Trophoblast cell (in vitro differentiated cells and primary cell): Measurements from ENCODE around the gene LPP.
"Not testable (repeated sequence)": the region's sequence is repeated elsewhere in the genome, so short reads cannot be mapped to it uniquely, and the experiment has no call there.

Experiments used
- DNase-seq, 2 donors: peaks; one replicate each; pipeline ENCODE4 v3.0.0-alpha.2; 2016
- H2AFZ ChIP-seq: 2 replicates; pipeline ENCODE4 v1.6.1; 2013; ENCODE audit warnings: low read length, moderate library complexity, mild to moderate bottlenecking; ENCODE audit not compliant: insufficient read depth, poor library complexity
- H2AK5ac ChIP-seq: 2 replicates; pipeline ENCODE4 v1.6.1; 2013; ENCODE audit warnings: mild to moderate bottlenecking, low read length
- H2BK120ac ChIP-seq: 2 replicates; pipeline ENCODE4 v1.6.1; 2013; ENCODE audit warnings: low read length, mild to moderate bottlenecking, moderate library complexity; ENCODE audit not compliant: insufficient read depth, poor library complexity
- H2BK12ac ChIP-seq: 2 replicates; pipeline ENCODE4 v1.6.1; 2013; ENCODE audit warnings: mild to moderate bottlenecking, low read length, moderate library complexity
- H2BK5ac ChIP-seq: 2 replicates; pipeline ENCODE4 v1.6.1; 2013; ENCODE audit warnings: low read length, low read depth, moderate library complexity, mild to moderate bottlenecking; ENCODE audit not compliant: poor library complexity
- H3K14ac ChIP-seq: 2 replicates; pipeline ENCODE4 v1.6.1; 2013; ENCODE audit warnings: mild to moderate bottlenecking, low read length
- H3K18ac ChIP-seq: 2 replicates; pipeline ENCODE4 v1.6.1; 2013; ENCODE audit warnings: mild to moderate bottlenecking, low read length
- H3K23ac ChIP-seq: 2 replicates; pipeline ENCODE4 v1.6.1; 2013; ENCODE audit warnings: low read length
- H3K27ac ChIP-seq: 2 replicates; pipeline ENCODE4 v1.5.1; 2013; ENCODE audit warnings: low read depth, mild to moderate bottlenecking, inconsistent platforms, low read length, moderate library complexity
- H3K27me3 ChIP-seq: 2 replicates; pipeline ENCODE4 v1.6.1; 2013; ENCODE audit warnings: inconsistent platforms, mild to moderate bottlenecking, low read length, moderate library complexity; ENCODE audit not compliant: insufficient read depth
- H3K36me3 ChIP-seq, 2 experiments: 1 replicate in 1 of 2; 2 replicates in 1 of 2; pipeline ENCODE4 v1.6.1; 2013; ENCODE audit warnings: low read length in 2 of 2, mild to moderate bottlenecking in 2 of 2, moderate library complexity in 1 of 2; ENCODE audit not compliant: insufficient read depth in 2 of 2, control insufficient read depth in 1 of 2
- H3K4ac ChIP-seq: 2 replicates; pipeline ENCODE4 v1.6.1; 2013; ENCODE audit warnings: low read depth, mild to moderate bottlenecking, low read length, moderate library complexity
- H3K4me1 ChIP-seq, 2 experiments: 1 replicate in 1 of 2; 2 replicates in 1 of 2; pipeline ENCODE4 v1.6.1; 2013; ENCODE audit warnings: low read length in 2 of 2, mild to moderate bottlenecking in 2 of 2, moderate library complexity in 1 of 2; ENCODE audit not compliant: insufficient read depth in 2 of 2, control insufficient read depth in 1 of 2
- H3K4me2 ChIP-seq: 2 replicates; pipeline ENCODE4 v1.6.1; 2013; ENCODE audit warnings: inconsistent platforms, mild to moderate bottlenecking, low read length, moderate library complexity
- H3K4me3 ChIP-seq: 2 replicates; pipeline ENCODE4 v1.5.1; 2013; ENCODE audit warnings: mild to moderate bottlenecking, low read depth, low read length, inconsistent platforms
- H3K79me1 ChIP-seq: one replicate; pipeline ENCODE4 v1.6.1; 2013; ENCODE audit warnings: low read length
- H3K79me2 ChIP-seq: 2 replicates; pipeline ENCODE4 v1.6.1; 2013; ENCODE audit warnings: low read length, mild to moderate bottlenecking; ENCODE audit not compliant: control insufficient read depth, insufficient read depth, poor library complexity
- H3K9ac ChIP-seq: 2 replicates; pipeline ENCODE4 v1.6.1; 2013; ENCODE audit warnings: mild to moderate bottlenecking, low read length
- H3K9me3 ChIP-seq: 2 replicates; pipeline ENCODE4 v1.6.1; 2013; ENCODE audit warnings: low read depth, mild to moderate bottlenecking, control low read depth, inconsistent platforms, low read length; ENCODE audit not compliant: insufficient read depth
- H4K12ac ChIP-seq: 2 replicates; pipeline ENCODE4 v1.6.1; 2013; ENCODE audit warnings: low read depth, mild to moderate bottlenecking, low read length, moderate library complexity
- H4K8ac ChIP-seq: 2 replicates; pipeline ENCODE4 v1.6.1; 2013; ENCODE audit warnings: low read depth, mild to moderate bottlenecking, low read length, moderate library complexity
- H4K91ac ChIP-seq: one replicate; pipeline ENCODE4 v1.6.1; 2013; ENCODE audit warnings: low read depth, mild to moderate bottlenecking, low read length, moderate library complexity
- WGBS: extraction: QIAGEN DNeasy Blood & Tissue Kit; methylation state at CpG from one replicate; pipeline ENCODE4 v1.1.7; 2013; ENCODE audit warnings: missing lambda C conversion rate; ENCODE audit not compliant: insufficient read length, insufficient coverage; ENCODE audit errors: extremely low coverage; 5-methylcytosine and 5-hydroxymethylcytosine counted together

Gene LPP

DNA sequence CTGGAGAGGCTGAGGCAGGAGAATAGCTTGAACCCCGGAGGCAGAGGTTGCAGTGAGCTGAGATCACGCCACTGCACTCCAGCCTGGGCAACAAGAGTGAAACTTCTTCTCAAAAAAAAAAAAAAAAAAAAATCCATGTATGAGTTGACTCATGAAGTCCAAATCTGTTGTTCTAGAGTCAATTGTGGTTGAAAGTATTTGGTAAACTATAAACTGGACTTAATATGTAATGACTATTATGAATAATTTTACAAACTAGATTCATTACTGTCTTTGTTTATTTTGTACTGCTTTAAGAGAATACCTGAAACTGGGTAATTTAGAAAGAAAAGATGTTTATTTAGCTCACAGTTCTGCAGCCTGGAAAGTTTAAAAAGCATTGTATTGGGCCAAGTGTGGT, 22.9 kb upstream of the LPP start:
- H2BK120ac ChIP-seq, H4K8ac ChIP-seq, H3K23ac ChIP-seq, DNase-seq, H2BK5ac ChIP-seq, H4K91ac ChIP-seq, H3K14ac ChIP-seq, H2BK12ac ChIP-seq, H3K4me3 ChIP-seq, H3K79me2 ChIP-seq, H3K36me3 ChIP-seq, H3K9me3 ChIP-seq, H3K4ac ChIP-seq, H4K12ac ChIP-seq, H3K79me1 ChIP-seq, H2AFZ ChIP-seq, H3K4me2 ChIP-seq, H3K18ac ChIP-seq, H3K4me1 ChIP-seq, H3K27ac ChIP-seq, H3K9ac ChIP-seq, H3K27me3 ChIP-seq, H2AK5ac ChIP-seq: not testable (repeated sequence)
- no CpG with 5 or more reads among the region's 2 CpGs for WGBS

DNA sequence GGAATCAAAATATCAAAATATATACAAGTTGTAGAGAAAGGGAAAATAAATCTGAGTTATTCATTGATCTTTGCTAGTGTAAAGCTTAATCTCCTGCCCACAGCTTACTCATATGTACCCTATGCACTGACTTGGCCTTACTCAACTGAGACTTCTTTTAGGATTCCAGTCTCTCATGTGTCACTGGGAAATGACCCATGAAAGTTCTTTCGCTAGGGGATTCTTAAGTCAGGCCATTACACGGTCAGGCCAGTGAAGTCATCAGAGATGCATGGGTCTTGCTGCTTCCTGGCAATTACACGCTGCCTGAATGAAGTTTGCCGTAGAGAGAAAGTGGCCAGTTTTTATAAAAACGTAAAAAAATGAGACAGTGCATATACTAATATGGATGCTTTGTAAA, 20.7 kb upstream of the LPP start:
- Histone ChIP-seq H3K79me2 (no peaks in the 10 kb centered on the region), H3K79me1 (no peaks in the 10 kb centered on the region), H3K9me3 (no peaks in the 10 kb centered on the region), H3K4ac (no peak overlapping the region), H3K27ac (no peak overlapping the region), H4K8ac (no peak overlapping the region), H2AFZ (no peak overlapping the region), H2BK12ac (no peak overlapping the region), H3K4me2 (no peak overlapping the region), H2BK5ac (no peak overlapping the region), H4K91ac (no peak overlapping the region), H2AK5ac (no peak overlapping the region), H3K4me1 (no peaks in the 10 kb centered on the region), H3K27me3 (no peaks in the 10 kb centered on the region), H3K18ac (no peak overlapping the region), H3K14ac (no peak overlapping the region), H2BK120ac (no peak overlapping the region), H3K9ac (no peak overlapping the region), H3K4me3 (no peak overlapping the region), H4K12ac (no peak overlapping the region), H3K23ac (no peak overlapping the region), H3K36me3 (no peaks in the 10 kb centered on the region)
- DNase-seq: no peak
- WGBS: no CpG with 5 or more reads among the region's 5 CpGs

DNA sequence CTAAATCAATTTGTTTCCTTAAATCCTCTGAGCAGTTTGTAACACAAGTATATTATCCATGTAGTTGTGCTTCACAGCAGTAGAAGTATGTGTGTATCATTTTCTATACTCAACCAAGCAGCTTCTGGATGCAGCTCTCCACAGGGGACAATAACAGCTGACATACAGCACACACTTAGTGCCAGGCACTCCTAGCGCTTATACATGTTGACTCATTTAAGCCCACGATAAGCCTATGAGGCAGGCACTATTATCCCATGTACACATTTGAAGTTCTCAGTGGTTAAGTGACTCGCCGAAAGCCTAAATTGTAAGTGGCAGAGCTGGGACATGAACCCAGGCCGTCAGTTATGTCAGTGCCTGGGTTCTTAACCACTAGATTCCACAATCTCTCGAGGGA, 20.3 kb upstream of the LPP start:
- Histone ChIP-seq H2AFZ (no peak overlapping the region), H4K8ac (no peak overlapping the region), H3K9ac (no peak overlapping the region), H2BK5ac (no peak overlapping the region), H2BK12ac (no peak overlapping the region), H3K4me1 (no peaks in the 10 kb centered on the region), H3K36me3 (no peaks in the 10 kb centered on the region), H2BK120ac (no peak overlapping the region), H3K23ac (no peak overlapping the region), H3K27me3 (no peaks in the 10 kb centered on the region), H3K18ac (no peak overlapping the region), H3K9me3 (no peaks in the 10 kb centered on the region), H3K79me2 (no peaks in the 10 kb centered on the region), H3K14ac (no peak overlapping the region), H2AK5ac (no peak overlapping the region), H3K4ac (no peak overlapping the region), H4K91ac (no peak overlapping the region), H3K27ac (no peak overlapping the region), H4K12ac (no peak overlapping the region), H3K4me2 (no peak overlapping the region), H3K4me3 (no peak overlapping the region), H3K79me1 (no peaks in the 10 kb centered on the region)
- no CpG with 5 or more reads among the region's 6 CpGs for WGBS
- no peak for DNase-seq

DNA sequence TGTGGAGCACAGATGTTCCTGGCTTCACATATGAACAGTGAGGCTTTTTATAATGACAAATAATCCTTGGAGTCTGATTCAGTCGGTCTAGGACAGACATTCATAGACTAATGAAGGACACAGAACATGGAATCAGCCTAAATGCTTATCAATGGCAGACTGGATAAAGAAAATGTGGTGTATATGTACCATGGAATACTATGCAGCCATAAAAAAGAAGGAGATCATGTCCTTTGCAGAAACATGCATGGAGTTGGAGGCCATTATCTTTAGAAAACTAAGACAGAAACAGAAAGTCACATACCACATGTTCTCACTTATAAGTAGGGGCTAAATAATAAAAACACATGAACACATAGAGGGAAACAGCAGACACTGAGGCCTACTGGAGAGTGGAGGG, 19.9 kb upstream of the LPP start:
- H3K23ac ChIP-seq: no peak overlapping the region
- H2BK120ac ChIP-seq: no peak overlapping the region
- H2AFZ ChIP-seq: no peak overlapping the region
- no peak overlapping the region for H3K27ac ChIP-seq
- no peak overlapping the region for H3K4ac ChIP-seq
- H3K4me3 ChIP-seq: no peak overlapping the region
- H2BK5ac ChIP-seq: no peak overlapping the region
- no peaks in the 10 kb centered on the region for H3K79me2 ChIP-seq
- no peak overlapping the region for H2BK12ac ChIP-seq
- no peak overlapping the region for H4K91ac ChIP-seq
- no peaks in the 10 kb centered on the region for H3K36me3 ChIP-seq
- DNase-seq: no peak
- no peak overlapping the region for H3K9ac ChIP-seq
- no peak overlapping the region for H3K14ac ChIP-seq
- no peaks in the 10 kb centered on the region for H3K79me1 ChIP-seq
- no peaks in the 10 kb centered on the region for H3K9me3 ChIP-seq
- WGBS: no CpG with 5 or more reads among the region's 1 CpG
- no peaks in the 10 kb centered on the region for H3K4me1 ChIP-seq
- H4K12ac ChIP-seq: no peak overlapping the region
- no peak overlapping the region for H4K8ac ChIP-seq
- no peak overlapping the region for H2AK5ac ChIP-seq
- H3K18ac ChIP-seq: no peak overlapping the region
- H3K27me3 ChIP-seq: no peaks in the 10 kb centered on the region
- no peak overlapping the region for H3K4me2 ChIP-seq
